ENCODE results near the gene METTL16. TPM values are rescaled to one million over a fixed set of nuclear protein-coding genes. Genes with fewer than 3 reads are reported as not detected.
"Not testable (repeated sequence)": the region's sequence is repeated elsewhere in the genome, so short reads cannot be mapped to it uniquely, and the experiment has no call there.

Gene METTL16
- total RNA-seq (2014; rRNA removed; shearing (Covaris generic)), result 35.9 and 44.4 TPM in 2 replicates

GRCh38 chr17:2511462-2512369 is at the start of gene METTL16:
Gene METTL16, minus strand, starts transcription at chr17:2511888. Its CDS starts 9,557 bp downstream, at chr17:2502331.
- peak; percentile 95 for DNase-seq (ENCODE audit: low spot score)

- DNase-seq (ENCODE audit: low spot score), result no peak
Measured at GRCh38 chr17:2560658-2561057, 49.0 kb upstream of the METTL16 start.

- no peak for DNase-seq (ENCODE audit: low spot score)
Measured at GRCh38 chr17:2551928-2552327, 40.2 kb upstream of the METTL16 start.

GRCh38 chr17:2551493-2551892 is 39.8 kb upstream of the METTL16 start:
- DNase-seq (ENCODE audit: low spot score), result no peak

- no peak for DNase-seq (ENCODE audit: low spot score)
Measured at GRCh38 chr17:2549392-2550211, 37.9 kb upstream of the METTL16 start.

- DNase-seq (ENCODE audit: low spot score), result not testable (repeated sequence)
Measured at GRCh38 chr17:2548026-2548425, 36.3 kb upstream of the METTL16 start.

GRCh38 chr17:2547176-2547575 is 35.5 kb upstream of the METTL16 start:
- DNase-seq (ENCODE audit: low spot score), result no peak

- DNase-seq (ENCODE audit: low spot score), result no peak
Measured at GRCh38 chr17:2545393-2545792, 33.7 kb upstream of the METTL16 start.

GRCh38 chr17:2542456-2542855 is 30.8 kb upstream of the METTL16 start:
- no peak for DNase-seq (ENCODE audit: low spot score)

GRCh38 chr17:2542056-2542455 is 30.4 kb upstream of the METTL16 start:
- no peak for DNase-seq (ENCODE audit: low spot score)

GRCh38 chr17:2537579-2537978 is 25.9 kb upstream of the METTL16 start:
- not testable (repeated sequence) for DNase-seq (ENCODE audit: low spot score)

GRCh38 chr17:2532146-2532720 is 20.5 kb upstream of the METTL16 start:
- DNase-seq (ENCODE audit: low spot score), result no peak

GRCh38 chr17:2531243-2531954 is 19.7 kb upstream of the METTL16 start:
- DNase-seq (ENCODE audit: low spot score), result not testable (repeated sequence)

GRCh38 chr17:2521775-2522410 is 10.2 kb upstream of the METTL16 start:
- DNase-seq (ENCODE audit: low spot score), result not testable (repeated sequence)

- no peak for DNase-seq (ENCODE audit: low spot score)
Measured at GRCh38 chr17:2521257-2521656, 9.6 kb upstream of the METTL16 start.

GRCh38 chr17:2517539-2517938 is 5.9 kb upstream of the METTL16 start:
- no peak for DNase-seq (ENCODE audit: low spot score)

GRCh38 chr17:2511138-2511461 is 588 bp downstream of the METTL16 start:
- no peak for DNase-seq (ENCODE audit: low spot score)

GRCh38 chr17:2510559-2510958 is 1.1 kb downstream of the METTL16 start:
- DNase-seq (ENCODE audit: low spot score), result no peak

- DNase-seq (ENCODE audit: low spot score), result no peak
Measured at GRCh38 chr17:2508035-2508434, 3.7 kb downstream of the METTL16 start.

GRCh38 chr17:2507015-2507414 is 4.7 kb downstream of the METTL16 start:
- DNase-seq (ENCODE audit: low spot score), result not testable (repeated sequence)

GRCh38 chr17:2503627-2504026 is 8.1 kb downstream of the METTL16 start:
- no peak for DNase-seq (ENCODE audit: low spot score)
